ENCODE measurements around the gene PLA2G2F. TPM values are rescaled to one million over a fixed set of nuclear protein-coding genes. Genes with fewer than 3 reads are reported as not detected.

Gene PLA2G2F
- total and polyA plus RNA-seq, 8 donors = not detected

GRCh38 chr1:20137055-20137454 lies 2.1 kb upstream of the PLA2G2F start:
- no peaks in the 10 kb centered on the region for H3K36me3 ChIP-seq
- ATAC-seq = no peak
- H3K27ac ChIP-seq = no peak overlapping the region
- no peak overlapping the region for H3K4me3 ChIP-seq
- DNase-seq = peak in 1 of 6 donors; percentile 3
- 71 to 76% methylated on average over 4 of the region's 4 CpGs for WGBS, 2 donors
- no peak for FAIRE-seq
- no peak for TF ChIP-seq CTCF (IDR thresholded peaks at IDR 0.05)
- H3K9me3 ChIP-seq = no peaks in the 10 kb centered on the region
- no peaks in the 10 kb centered on the region for H3K4me1 ChIP-seq
- intact Hi-C loops (cut with DNase I) = no loop called here
- H3K27me3 ChIP-seq = no peaks in the 10 kb centered on the region

GRCh38 chr1:20137604-20138003 lies 1.5 kb upstream of the PLA2G2F start:
- Histone ChIP-seq H3K4me3 (no peak overlapping the region), H3K27me3 (no peaks in the 10 kb centered on the region), H3K4me1 (no peaks in the 10 kb centered on the region), H3K27ac (no peak overlapping the region), H3K9me3 (no peaks in the 10 kb centered on the region), H3K36me3 (no peaks in the 10 kb centered on the region)
- FAIRE-seq = no peak
- intact Hi-C loops (cut with DNase I) = no loop called here
- no peak for ATAC-seq
- peak in 1 of 6 donors; percentile 32 for DNase-seq
- WGBS, 2 donors = 88 to 96% methylated on average over 1 of the region's 1 CpG
- TF ChIP-seq CTCF (IDR thresholded peaks at IDR 0.05) = no peak

DNA sequence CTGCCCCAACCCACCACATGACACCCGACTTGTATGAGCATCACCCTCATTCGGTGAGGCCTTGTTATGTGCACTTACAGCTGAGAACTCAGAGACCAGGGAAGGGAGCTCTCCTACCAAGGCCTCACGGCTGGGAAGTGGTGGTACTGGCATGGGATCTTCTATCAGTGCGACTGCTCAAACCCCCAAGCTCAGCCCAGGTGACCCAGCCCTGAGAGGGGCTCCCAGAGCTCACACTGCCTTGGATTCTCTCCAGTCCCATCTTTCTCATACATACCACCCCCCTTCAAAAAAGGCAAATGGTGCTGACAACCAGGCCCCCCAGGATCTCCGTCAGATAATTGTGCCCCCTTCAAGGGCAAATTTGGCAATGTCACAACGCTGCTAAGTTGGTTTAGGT lies 777 bp upstream of the PLA2G2F start:
- FAIRE-seq = no peak
- Histone ChIP-seq H3K9me3 (no peaks in the 10 kb centered on the region), H3K27ac (no peak overlapping the region), H3K4me1 (no peaks in the 10 kb centered on the region), H3K4me3 (no peak overlapping the region), H3K36me3 (no peaks in the 10 kb centered on the region), H3K27me3 (no peaks in the 10 kb centered on the region)
- 89% methylated on average over 6 of the region's 6 CpGs for WGBS, 2 donors
- no peak for TF ChIP-seq CTCF (IDR thresholded peaks at IDR 0.05)
- peak in 1 of 6 donors; percentile 23 for DNase-seq
- intact Hi-C loops (cut with DNase I) = no loop called here
- no peak for ATAC-seq

GRCh38 chr1:20139776-20140612 lies 871 bp downstream of the PLA2G2F start:
- intact Hi-C loops (cut with DNase I) = loop anchor here in 2 of 3 donors (5.0 to 10.0 kb wide), 3 partner anchors 165 to 218 kb away; partner anchors contain the start of genes PLA2G2E (in 2 of the 2) and PLA2G2A (in 1 of the 2)
- H3K4me3 ChIP-seq = no peak overlapping the region
- no peak for ATAC-seq
- H3K27me3 ChIP-seq = no peaks in the 10 kb centered on the region
- WGBS, 2 donors = 74 to 84% methylated on average over 13 of the region's 13 CpGs
- H3K27ac ChIP-seq = no peak overlapping the region
- no peaks in the 10 kb centered on the region for H3K36me3 ChIP-seq
- no peaks in the 10 kb centered on the region for H3K4me1 ChIP-seq
- peak in 1 of 6 donors; percentile 45 for DNase-seq
- no peak for FAIRE-seq
- TF ChIP-seq CTCF (IDR thresholded peaks at IDR 0.05) = no peak
- no peaks in the 10 kb centered on the region for H3K9me3 ChIP-seq

- Histone ChIP-seq H3K36me3 (no peaks in the 10 kb centered on the region), H3K27ac (no peak overlapping the region), H3K4me3 (no peak overlapping the region), H3K4me1 (no peaks in the 10 kb centered on the region), H3K9me3 (no peaks in the 10 kb centered on the region), H3K27me3 (no peaks in the 10 kb centered on the region)
- peak in 1 of 6 donors; percentile 24 for DNase-seq
- no peak for FAIRE-seq
- TF ChIP-seq CTCF (IDR thresholded peaks at IDR 0.05) = no peak
- intact Hi-C loops (cut with DNase I) = loop anchor here in 2 of 3 donors (5.0 to 10.0 kb wide), 3 partner anchors 166 to 219 kb away; partner anchors contain the start of genes PLA2G2E (in 2 of the 2) and PLA2G2A (in 1 of the 2)
- ATAC-seq = no peak
- 82 to 83% methylated on average over 9 of the region's 9 CpGs for WGBS, 2 donors
Observed at GRCh38 chr1:20141001-20141400, 1.9 kb downstream of the PLA2G2F start.
